ENCODE results near the gene OXGR1. TPM values are rescaled to one million over a fixed set of nuclear protein-coding genes. Genes with fewer than 3 reads are reported as not detected.
A peak's percentile ranks its signal among the peaks of the same experiment; 100 is the strongest.

The OXGR1 gene
- total RNA-seq, 1 donor from 2014 or later = not detected

- no peak for DNase-seq (ENCODE audit: low read depth)
Measured at GRCh38 chr13:96963786-96964475, 30.3 kb downstream of the OXGR1 start.

- no peak for DNase-seq (ENCODE audit: low read depth)
Measured at GRCh38 chr13:96960379-96960778, 33.9 kb downstream of the OXGR1 start.

- DNase-seq (ENCODE audit: low read depth) = peak; percentile 43
Measured at GRCh38 chr13:96958286-96958891, 35.9 kb downstream of the OXGR1 start.

GRCh38 chr13:96952595-96952994 lies 41.7 kb downstream of the OXGR1 start:
- DNase-seq (ENCODE audit: low read depth) = no peak

GRCh38 chr13:96948127-96948526 lies 46.1 kb downstream of the OXGR1 start:
- no peak for DNase-seq (ENCODE audit: low read depth)

GRCh38 chr13:96947343-96947910 lies 46.8 kb downstream of the OXGR1 start:
- DNase-seq (ENCODE audit: low read depth) = no peak

GRCh38 chr13:96946709-96947311 lies 47.5 kb downstream of the OXGR1 start:
- peak; percentile 2 for DNase-seq (ENCODE audit: low read depth)

- no peak for DNase-seq (ENCODE audit: low read depth)
Measured at GRCh38 chr13:96940961-96941360, 53.3 kb downstream of the OXGR1 start.

GRCh38 chr13:96935901-96936300 lies 58.4 kb downstream of the OXGR1 start:
- DNase-seq (ENCODE audit: low read depth) = no peak

Other genes with a start within 250 kb of the OXGR1 start
- gene MBNL2, start 227.9 kb upstream of the OXGR1 start, total RNA-seq = 34.9 and 61.2 TPM in 2 replicates